Bronchial epithelial cell (primary cell): Measurements from ENCODE around the gene UBE2U. TPM values are rescaled to one million over a fixed set of nuclear protein-coding genes. Genes with fewer than 3 reads are reported as not detected.

Experiments used
- DNase-seq: peaks from one replicate; pipeline ENCODE4 v3.0.0-alpha.2; 2010; ENCODE audit warnings: low read depth
- FAIRE-seq: peaks from 2 replicates; lab custom pipeline; 2011; peaks lifted over from hg19 to GRCh38; lab: Jason Lieb, UNC
- H3K27me3 ChIP-seq: 2 replicates; pipeline ENCODE4 v1.5.1; 2011; ENCODE audit warnings: low read length; ENCODE audit not compliant: control insufficient read depth, insufficient read depth
- H3K36me3 ChIP-seq: 2 replicates; pipeline ENCODE4 v1.5.1; 2011; ENCODE audit warnings: low read length; ENCODE audit not compliant: control insufficient read depth, insufficient read depth
- H3K4me3 ChIP-seq: 2 replicates; pipeline ENCODE4 v1.5.1; 2011; ENCODE audit warnings: mild to moderate bottlenecking, low read depth, low read length, control low read depth
- CTCF ChIP-seq: IDR thresholded peaks from 2 replicates; pipeline ENCODE4 v1.5.1; 2011; ENCODE audit warnings: mild to moderate bottlenecking, moderate library complexity, low read length, control low read depth, inconsistent platforms; ENCODE audit not compliant: insufficient read depth, severe bottlenecking
- total RNA-seq: library from RNA; depleted of rRNA; stranded (reverse); fragments of >200 nt; gene quantifications from 2 replicates; pipeline ENCODE4 v1.2.1, GENCODE V29; 2014

UBE2U gene
- total RNA-seq, 1 donor from 2014 or later: not detected

DNA sequence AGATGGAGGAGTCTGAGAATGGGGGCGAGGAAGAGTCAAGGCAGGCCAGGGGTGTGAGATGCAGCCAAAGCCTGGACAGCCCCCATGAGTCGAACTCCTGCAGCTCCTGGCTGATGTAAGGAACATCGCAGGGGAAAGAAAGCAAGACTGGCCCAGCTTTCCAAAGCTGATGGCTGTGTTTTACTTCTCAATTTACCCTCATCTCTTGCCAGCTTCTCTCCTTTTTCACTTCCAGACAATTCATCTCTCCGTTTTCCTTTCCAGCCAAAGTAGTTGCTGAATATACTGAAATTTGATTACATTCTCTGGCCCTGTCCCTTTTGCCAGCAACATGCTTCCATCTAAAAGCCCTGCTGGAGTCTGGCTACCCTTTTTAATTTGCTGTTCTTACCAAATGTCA lies 40.0 kb upstream of the UBE2U start:
- no peaks in the 10 kb centered on the region for H3K27me3 ChIP-seq
- no peak for DNase-seq
- TF ChIP-seq CTCF: no peak
- H3K4me3 ChIP-seq: no peak overlapping the region
- no peaks in the 10 kb centered on the region for H3K36me3 ChIP-seq
- no peak for FAIRE-seq

DNA sequence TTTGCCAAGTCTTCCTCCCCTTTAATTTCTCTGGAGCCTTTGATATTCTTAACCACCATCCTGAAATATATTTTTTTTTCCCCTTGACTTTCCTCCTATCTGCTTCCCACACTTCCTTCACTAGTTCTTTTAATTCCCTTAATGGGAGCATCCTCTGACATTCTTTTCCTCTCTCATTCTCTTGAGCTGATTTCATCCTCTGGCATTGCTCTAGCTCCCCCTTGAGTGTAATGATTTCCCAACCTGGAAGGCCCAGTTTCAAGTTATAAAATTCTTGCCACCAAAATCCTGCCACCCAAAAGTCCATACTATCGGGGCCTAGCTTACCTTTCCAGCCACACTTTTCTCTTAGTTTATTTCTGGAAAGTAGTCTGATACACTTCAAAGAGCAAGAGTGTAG lies 39.5 kb upstream of the UBE2U start:
- Histone ChIP-seq H3K4me3 (no peak overlapping the region), H3K36me3 (no peaks in the 10 kb centered on the region), H3K27me3 (no peaks in the 10 kb centered on the region)
- DNase-seq: peak; percentile 33
- FAIRE-seq: no peak
- TF ChIP-seq CTCF: peak; percentile 44

DNA sequence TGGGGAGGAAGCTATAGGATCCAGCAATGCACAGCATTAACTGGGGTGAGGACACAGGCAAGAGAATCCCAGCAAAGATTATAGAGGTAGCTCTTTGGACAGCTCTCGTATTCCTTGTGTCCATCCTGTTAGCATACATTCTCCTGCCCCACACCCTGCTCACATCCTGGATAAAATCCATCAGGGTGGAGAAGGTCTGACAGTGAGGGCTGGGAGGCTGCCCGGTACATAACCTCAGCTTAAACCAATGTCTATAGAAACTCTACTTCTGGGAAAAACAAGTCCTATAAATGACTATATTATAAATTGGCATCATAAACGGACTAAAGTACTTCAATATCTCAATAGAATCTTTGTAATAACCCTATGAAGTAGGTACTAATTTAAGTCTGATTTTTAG lies 36.8 kb upstream of the UBE2U start:
- Histone ChIP-seq H3K27me3 (no peaks in the 10 kb centered on the region), H3K36me3 (no peaks in the 10 kb centered on the region), H3K4me3 (no peak overlapping the region)
- DNase-seq: no peak
- FAIRE-seq: no peak
- no peak for TF ChIP-seq CTCF

GRCh38 chr1:64167176-64167575 lies 36.2 kb upstream of the UBE2U start:
- no peak for DNase-seq
- H3K27me3 ChIP-seq: no peaks in the 10 kb centered on the region
- no peaks in the 10 kb centered on the region for H3K36me3 ChIP-seq
- no peak for FAIRE-seq
- TF ChIP-seq CTCF: no peak
- no peak overlapping the region for H3K4me3 ChIP-seq

GRCh38 chr1:64171246-64171645 lies 32.2 kb upstream of the UBE2U start:
- FAIRE-seq (no peak), DNase-seq (no peak)
- Histone ChIP-seq H3K36me3 (no peaks in the 10 kb centered on the region), H3K4me3 (no peak overlapping the region), H3K27me3 (no peaks in the 10 kb centered on the region)
- no peak for TF ChIP-seq CTCF

GRCh38 chr1:64171797-64172281 lies 31.6 kb upstream of the UBE2U start:
- FAIRE-seq (no peak), DNase-seq (peak; percentile 77)
- no peak overlapping the region for H3K4me3 ChIP-seq

More at GRCh38 chr1:64171797-64172281, 31.6 kb upstream of the UBE2U start:
- no peak for TF ChIP-seq CTCF
- Histone ChIP-seq H3K36me3 (no peaks in the 10 kb centered on the region), H3K27me3 (no peaks in the 10 kb centered on the region)
